GM23338 (cell line): Measurements from ENCODE around the gene EYA3. TPM values are rescaled to one million over a fixed set of nuclear protein-coding genes. Genes with fewer than 3 reads are reported as not detected.
"Not testable (repeated sequence)": the region's sequence is repeated elsewhere in the genome, so short reads cannot be mapped to it uniquely, and the experiment has no call there.

Experiments
- ATAC-seq: fragments of 200-7000 bp; cut with Tn5 transposase; 3 replicates; pipeline ENCODE4 v1.9.1; 2020
- DNase-seq: peaks from one replicate; pipeline ENCODE4 v3.0.0-alpha.2; 2015; ENCODE audit warnings: low spot score
- H2AFZ ChIP-seq: fragments of 200-600 bp; sonication (generic); 2 replicates; pipeline ENCODE4 v1.8.0; 2016; ENCODE audit warnings: antibody characterized with exemption, mild to moderate bottlenecking, moderate library complexity
- H3F3A ChIP-seq: fragments of 200-600 bp; sonication (generic); replicated peaks from 2 replicates; pipeline ENCODE4 v1.8.0; 2017; ENCODE audit warnings: antibody characterized with exemption, mixed run types, low read depth
- H3K27ac ChIP-seq: fragments of 200-600 bp; sonication (generic); 2 replicates; pipeline ENCODE4 v1.6.1; 2016; ENCODE audit warnings: low read depth
- H3K27me3 ChIP-seq: fragments of 200-600 bp; sonication (generic); 2 replicates; pipeline ENCODE4 v1.8.0; 2016; ENCODE audit warnings: mild to moderate bottlenecking, mixed run types, moderate library complexity; ENCODE audit not compliant: insufficient read depth
- H3K36me3 ChIP-seq: fragments of 200-600 bp; sonication (generic); 2 replicates; pipeline ENCODE4 v1.8.0; 2016; ENCODE audit warnings: mild to moderate bottlenecking; ENCODE audit not compliant: insufficient read depth
- H3K4me1 ChIP-seq: fragments of 200-600 bp; sonication (generic); 2 replicates; pipeline ENCODE4 v1.8.0; 2016; ENCODE audit warnings: mild to moderate bottlenecking, moderate library complexity; ENCODE audit not compliant: insufficient read depth
- H3K4me2 ChIP-seq: fragments of 200-600 bp; sonication (generic); 2 replicates; pipeline ENCODE4 v1.7.1; 2017; ENCODE audit warnings: mixed run types
- H3K4me3 ChIP-seq: fragments of 200-600 bp; sonication (generic); 2 replicates; pipeline ENCODE4 v1.6.1; 2016; ENCODE audit warnings: mixed run types
- H3K79me2 ChIP-seq: fragments of 200-600 bp; sonication (generic); replicated peaks from 2 replicates; pipeline ENCODE4 v1.8.0; 2017; ENCODE audit warnings: mild to moderate bottlenecking; ENCODE audit not compliant: insufficient read depth
- H3K9me2 ChIP-seq: fragments of 200-600 bp; sonication (generic); 2 replicates; pipeline ENCODE4 v1.8.0; 2017; ENCODE audit not compliant: insufficient read depth
- H4K20me1 ChIP-seq: fragments of 200-600 bp; sonication (generic); replicated peaks from 2 replicates; pipeline ENCODE4 v1.8.0; 2017; ENCODE audit warnings: mild to moderate bottlenecking; ENCODE audit not compliant: insufficient read depth
- H3K27ac Mint-ChIP-seq: 2 replicates; pipeline ENCODE4 v1.8.0; 2020; ENCODE audit warnings: inconsistent platforms, mild to moderate bottlenecking, moderate library complexity, mixed read lengths
- H3K27me3 Mint-ChIP-seq: 3 replicates; pipeline ENCODE4 v1.8.0; 2022; ENCODE audit warnings: low read depth, mild to moderate bottlenecking, moderate library complexity, mixed read lengths, inconsistent platforms; ENCODE audit not compliant: insufficient read depth, poor library complexity
- H3K36me3 Mint-ChIP-seq: 3 replicates; pipeline ENCODE4 v1.8.0; 2021; ENCODE audit warnings: low read depth, mild to moderate bottlenecking, inconsistent platforms, moderate library complexity, mixed read lengths
- H3K4me1 Mint-ChIP-seq: 3 replicates; pipeline ENCODE4 v1.8.0; 2020; ENCODE audit warnings: mild to moderate bottlenecking, inconsistent platforms, mixed read lengths
- H3K4me3 Mint-ChIP-seq: 3 replicates; pipeline ENCODE4 v1.8.0; 2021; ENCODE audit warnings: moderate library complexity, mild to moderate bottlenecking, inconsistent platforms, mixed read lengths
- H3K9me3 Mint-ChIP-seq: 3 replicates; pipeline ENCODE4 v1.8.0; 2020; ENCODE audit warnings: moderate library complexity, mild to moderate bottlenecking, inconsistent platforms, mixed read lengths
- NANOG ChIP-seq: IDR thresholded peaks from 2 replicates; pipeline ENCODE4 v1.6.1; 2016; ENCODE audit warnings: antibody characterized with exemption, borderline replicate concordance
- POLR2AphosphoS5 ChIP-seq: IDR thresholded peaks from 2 replicates; pipeline ENCODE4 v1.6.1; 2016; ENCODE audit warnings: antibody characterized with exemption, low read depth
- STAT1 ChIP-seq: IDR thresholded peaks from one replicate; pipeline ENCODE4 v1.6.1; 2016; ENCODE audit warnings: antibody characterized with exemption; ENCODE audit not compliant: unreplicated experiment
- ZNF331 ChIP-seq: fragments of 250-450 bp; sonication (Bioruptor Pico); IDR thresholded peaks from 2 replicates; pipeline ENCODE4 v1.5.0; 2020; ENCODE audit warnings: low read depth, mild to moderate bottlenecking, moderate library complexity
- polyA plus RNA-seq: library from polyadenylated mRNA; unstranded; fragments of >200 nt; fragmentation: Nextera tagmentation; extraction: Ambion mirVana; gene quantifications from 2 replicates; pipeline ENCODE4 v1.2.1, GENCODE V29; 2016
- total RNA-seq: library from RNA; depleted of rRNA; stranded (reverse); fragments of >200 nt; shearing (Covaris generic); gene quantifications from 2 replicates; pipeline ENCODE4 v1.2.3, GENCODE V29; 2014
- TF ChIP-seq, protein P1 (sequence below): fragments of 250-450 bp; sonication (Bioruptor Pico); IDR thresholded peaks from 2 replicates; pipeline ENCODE4 v1.5.0; 2020; ENCODE audit warnings: mild to moderate bottlenecking, moderate library complexity
- TF ChIP-seq, protein P2 (sequence below): IDR thresholded peaks from one replicate; pipeline ENCODE4 v1.6.1; 2018; ENCODE audit warnings: antibody characterized with exemption; ENCODE audit not compliant: unreplicated experiment
- TF ChIP-seq, protein P3 (sequence below): IDR thresholded peaks from 2 replicates; pipeline ENCODE4 v1.6.1; 2016; ENCODE audit warnings: antibody characterized with exemption

The EYA3 gene
- total and polyA plus RNA-seq, 2 experiments from 2014 or later, result 12.5 to 33.6 TPM

DNA sequence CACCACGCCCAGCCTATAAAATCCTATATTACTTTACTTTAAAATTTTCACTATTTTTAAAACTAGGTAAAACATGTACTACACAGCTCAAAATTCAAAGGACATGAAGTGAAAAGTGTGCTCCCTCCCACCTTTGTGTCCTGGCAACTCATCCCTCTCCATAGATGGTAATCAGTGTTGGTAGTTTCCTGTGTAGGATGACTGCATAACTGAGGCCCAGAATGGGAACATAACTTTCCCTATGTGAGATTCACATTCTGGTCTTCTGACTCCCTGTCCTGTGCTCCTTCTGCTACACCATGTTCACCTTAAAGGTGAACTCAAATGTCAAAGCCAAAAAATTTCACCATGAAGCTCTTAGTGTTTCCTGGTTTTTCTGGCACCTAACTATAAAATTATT lies 89.4 kb downstream of the EYA3 start (continued):
- TF ChIP-seq, protein P1, sequence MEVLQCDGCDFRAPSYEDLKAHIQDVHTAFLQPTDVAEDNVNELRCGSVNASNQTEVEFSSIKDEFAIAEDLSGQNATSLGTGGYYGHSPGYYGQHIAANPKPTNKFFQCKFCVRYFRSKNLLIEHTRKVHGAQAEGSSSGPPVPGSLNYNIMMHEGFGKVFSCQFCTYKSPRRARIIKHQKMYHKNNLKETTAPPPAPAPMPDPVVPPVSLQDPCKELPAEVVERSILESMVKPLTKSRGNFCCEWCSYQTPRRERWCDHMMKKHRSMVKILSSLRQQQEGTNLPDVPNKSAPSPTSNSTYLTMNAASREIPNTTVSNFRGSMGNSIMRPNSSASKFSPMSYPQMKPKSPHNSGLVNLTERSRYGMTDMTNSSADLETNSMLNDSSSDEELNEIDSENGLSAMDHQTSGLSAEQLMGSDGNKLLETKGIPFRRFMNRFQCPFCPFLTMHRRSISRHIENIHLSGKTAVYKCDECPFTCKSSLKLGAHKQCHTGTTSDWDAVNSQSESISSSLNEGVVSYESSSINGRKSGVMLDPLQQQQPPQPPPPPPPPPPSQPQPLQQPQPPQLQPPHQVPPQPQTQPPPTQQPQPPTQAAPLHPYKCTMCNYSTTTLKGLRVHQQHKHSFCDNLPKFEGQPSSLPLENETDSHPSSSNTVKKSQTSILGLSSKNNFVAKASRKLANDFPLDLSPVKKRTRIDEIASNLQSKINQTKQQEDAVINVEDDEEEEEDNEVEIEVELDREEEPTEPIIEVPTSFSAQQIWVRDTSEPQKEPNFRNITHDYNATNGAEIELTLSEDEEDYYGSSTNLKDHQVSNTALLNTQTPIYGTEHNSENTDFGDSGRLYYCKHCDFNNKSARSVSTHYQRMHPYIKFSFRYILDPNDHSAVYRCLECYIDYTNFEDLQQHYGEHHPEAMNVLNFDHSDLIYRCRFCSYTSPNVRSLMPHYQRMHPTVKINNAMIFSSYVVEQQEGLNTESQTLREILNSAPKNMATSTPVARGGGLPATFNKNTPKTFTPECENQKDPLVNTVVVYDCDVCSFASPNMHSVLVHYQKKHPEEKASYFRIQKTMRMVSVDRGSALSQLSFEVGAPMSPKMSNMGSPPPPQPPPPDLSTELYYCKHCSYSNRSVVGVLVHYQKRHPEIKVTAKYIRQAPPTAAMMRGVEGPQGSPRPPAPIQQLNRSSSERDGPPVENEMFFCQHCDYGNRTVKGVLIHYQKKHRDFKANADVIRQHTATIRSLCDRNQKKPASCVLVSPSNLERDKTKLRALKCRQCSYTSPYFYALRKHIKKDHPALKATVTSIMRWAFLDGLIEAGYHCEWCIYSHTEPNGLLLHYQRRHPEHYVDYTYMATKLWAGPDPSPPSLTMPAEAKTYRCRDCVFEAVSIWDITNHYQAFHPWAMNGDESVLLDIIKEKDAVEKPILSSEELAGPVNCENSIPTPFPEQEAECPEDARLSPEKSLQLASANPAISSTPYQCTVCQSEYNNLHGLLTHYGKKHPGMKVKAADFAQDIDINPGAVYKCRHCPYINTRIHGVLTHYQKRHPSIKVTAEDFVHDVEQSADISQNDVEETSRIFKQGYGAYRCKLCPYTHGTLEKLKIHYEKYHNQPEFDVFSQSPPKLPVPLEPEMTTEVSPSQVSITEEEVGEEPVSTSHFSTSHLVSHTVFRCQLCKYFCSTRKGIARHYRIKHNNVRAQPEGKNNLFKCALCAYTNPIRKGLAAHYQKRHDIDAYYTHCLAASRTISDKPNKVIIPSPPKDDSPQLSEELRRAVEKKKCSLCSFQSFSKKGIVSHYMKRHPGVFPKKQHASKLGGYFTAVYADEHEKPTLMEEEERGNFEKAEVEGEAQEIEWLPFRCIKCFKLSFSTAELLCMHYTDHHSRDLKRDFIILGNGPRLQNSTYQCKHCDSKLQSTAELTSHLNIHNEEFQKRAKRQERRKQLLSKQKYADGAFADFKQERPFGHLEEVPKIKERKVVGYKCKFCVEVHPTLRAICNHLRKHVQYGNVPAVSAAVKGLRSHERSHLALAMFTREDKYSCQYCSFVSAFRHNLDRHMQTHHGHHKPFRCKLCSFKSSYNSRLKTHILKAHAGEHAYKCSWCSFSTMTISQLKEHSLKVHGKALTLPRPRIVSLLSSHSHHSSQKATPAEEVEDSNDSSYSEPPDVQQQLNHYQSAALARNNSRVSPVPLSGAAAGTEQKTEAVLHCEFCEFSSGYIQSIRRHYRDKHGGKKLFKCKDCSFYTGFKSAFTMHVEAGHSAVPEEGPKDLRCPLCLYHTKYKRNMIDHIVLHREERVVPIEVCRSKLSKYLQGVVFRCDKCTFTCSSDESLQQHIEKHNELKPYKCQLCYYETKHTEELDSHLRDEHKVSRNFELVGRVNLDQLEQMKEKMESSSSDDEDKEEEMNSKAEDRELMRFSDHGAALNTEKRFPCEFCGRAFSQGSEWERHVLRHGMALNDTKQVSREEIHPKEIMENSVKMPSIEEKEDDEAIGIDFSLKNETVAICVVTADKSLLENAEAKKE, result no peak
- TF ChIP-seq STAT1 (no peak), ZNF331 (no peak), NANOG (no peak), POLR2AphosphoS5 (no peak)
- TF ChIP-seq, protein P2, sequence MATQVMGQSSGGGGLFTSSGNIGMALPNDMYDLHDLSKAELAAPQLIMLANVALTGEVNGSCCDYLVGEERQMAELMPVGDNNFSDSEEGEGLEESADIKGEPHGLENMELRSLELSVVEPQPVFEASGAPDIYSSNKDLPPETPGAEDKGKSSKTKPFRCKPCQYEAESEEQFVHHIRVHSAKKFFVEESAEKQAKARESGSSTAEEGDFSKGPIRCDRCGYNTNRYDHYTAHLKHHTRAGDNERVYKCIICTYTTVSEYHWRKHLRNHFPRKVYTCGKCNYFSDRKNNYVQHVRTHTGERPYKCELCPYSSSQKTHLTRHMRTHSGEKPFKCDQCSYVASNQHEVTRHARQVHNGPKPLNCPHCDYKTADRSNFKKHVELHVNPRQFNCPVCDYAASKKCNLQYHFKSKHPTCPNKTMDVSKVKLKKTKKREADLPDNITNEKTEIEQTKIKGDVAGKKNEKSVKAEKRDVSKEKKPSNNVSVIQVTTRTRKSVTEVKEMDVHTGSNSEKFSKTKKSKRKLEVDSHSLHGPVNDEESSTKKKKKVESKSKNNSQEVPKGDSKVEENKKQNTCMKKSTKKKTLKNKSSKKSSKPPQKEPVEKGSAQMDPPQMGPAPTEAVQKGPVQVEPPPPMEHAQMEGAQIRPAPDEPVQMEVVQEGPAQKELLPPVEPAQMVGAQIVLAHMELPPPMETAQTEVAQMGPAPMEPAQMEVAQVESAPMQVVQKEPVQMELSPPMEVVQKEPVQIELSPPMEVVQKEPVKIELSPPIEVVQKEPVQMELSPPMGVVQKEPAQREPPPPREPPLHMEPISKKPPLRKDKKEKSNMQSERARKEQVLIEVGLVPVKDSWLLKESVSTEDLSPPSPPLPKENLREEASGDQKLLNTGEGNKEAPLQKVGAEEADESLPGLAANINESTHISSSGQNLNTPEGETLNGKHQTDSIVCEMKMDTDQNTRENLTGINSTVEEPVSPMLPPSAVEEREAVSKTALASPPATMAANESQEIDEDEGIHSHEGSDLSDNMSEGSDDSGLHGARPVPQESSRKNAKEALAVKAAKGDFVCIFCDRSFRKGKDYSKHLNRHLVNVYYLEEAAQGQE, result no peak
- TF ChIP-seq, protein P3, sequence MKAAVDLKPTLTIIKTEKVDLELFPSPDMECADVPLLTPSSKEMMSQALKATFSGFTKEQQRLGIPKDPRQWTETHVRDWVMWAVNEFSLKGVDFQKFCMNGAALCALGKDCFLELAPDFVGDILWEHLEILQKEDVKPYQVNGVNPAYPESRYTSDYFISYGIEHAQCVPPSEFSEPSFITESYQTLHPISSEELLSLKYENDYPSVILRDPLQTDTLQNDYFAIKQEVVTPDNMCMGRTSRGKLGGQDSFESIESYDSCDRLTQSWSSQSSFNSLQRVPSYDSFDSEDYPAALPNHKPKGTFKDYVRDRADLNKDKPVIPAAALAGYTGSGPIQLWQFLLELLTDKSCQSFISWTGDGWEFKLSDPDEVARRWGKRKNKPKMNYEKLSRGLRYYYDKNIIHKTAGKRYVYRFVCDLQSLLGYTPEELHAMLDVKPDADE, result no peak

DNA sequence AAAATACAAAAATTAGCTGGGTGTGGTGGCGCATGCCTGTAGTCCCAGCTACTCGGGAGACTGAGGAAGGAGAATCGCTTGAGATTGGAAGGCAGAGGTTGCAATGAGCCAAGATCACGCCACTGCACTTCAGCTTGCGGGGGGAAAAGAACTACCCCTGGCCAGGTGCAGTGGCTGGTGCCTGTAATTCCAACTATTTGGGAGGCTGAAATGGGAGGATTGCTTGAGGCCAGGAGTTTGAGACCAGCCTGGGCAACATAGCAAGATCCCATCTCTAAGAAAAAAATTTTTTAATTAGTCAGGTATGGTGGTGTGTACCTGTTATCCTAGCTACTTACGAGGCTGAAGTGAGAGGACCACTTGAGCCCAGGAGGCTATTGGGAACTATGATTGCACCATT lies 93.9 kb downstream of the EYA3 start:
- peaks cover 43% of the 10 kb centered on the region for H3K36me3 Mint-ChIP-seq
- not testable (repeated sequence) for DNase-seq, H3K27me3 Mint-ChIP-seq, H4K20me1 ChIP-seq, H3K27me3 ChIP-seq, H3K4me1 Mint-ChIP-seq, H3K9me2 ChIP-seq, ATAC-seq, H3K4me2 ChIP-seq, H3K27ac Mint-ChIP-seq, H3F3A ChIP-seq, H3K4me3 ChIP-seq, H3K4me3 Mint-ChIP-seq, H2AFZ ChIP-seq, H3K4me1 ChIP-seq, H3K79me2 ChIP-seq, H3K27ac ChIP-seq, H3K9me3 Mint-ChIP-seq
- H3K36me3 ChIP-seq, result peaks cover 36% of the 10 kb centered on the region; the same call in 1 of the 2 replicates
